Central memory CD4-positive, alpha-beta T cell (primary cell): ENCODE data around the gene ASB9.
"Not testable (repeated sequence)": the region's sequence is repeated elsewhere in the genome, so short reads cannot be mapped to it uniquely, and the experiment has no call there.

ENCODE experiments used
- DNase-seq: peaks from one replicate; pipeline ENCODE4 v3.0.0; 2022

The ASB9 gene

GRCh38 chrX:15241301-15241700, 28.6 kb downstream of the ASB9 start:
- no peak for DNase-seq

DNA sequence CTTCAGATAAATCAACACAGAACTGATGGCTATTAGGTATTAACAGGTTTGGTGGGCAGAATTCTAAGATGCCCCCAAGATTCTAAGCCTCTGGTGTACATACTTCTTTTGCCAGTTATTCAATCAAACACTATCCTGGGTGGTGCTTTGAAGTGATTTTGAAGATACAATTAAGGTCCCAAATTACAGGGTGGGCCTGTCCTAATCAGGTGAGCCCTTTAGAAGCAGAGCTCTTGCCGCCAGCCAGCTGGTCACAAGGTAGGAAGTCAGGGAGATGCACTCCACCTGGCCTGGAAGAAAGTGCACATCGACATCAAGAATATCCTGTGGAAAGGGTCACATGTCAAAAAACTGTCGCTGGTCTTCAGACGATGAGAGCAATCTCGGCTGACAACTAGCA, 29.5 kb downstream of the ASB9 start:
- DNase-seq = no peak

DNA sequence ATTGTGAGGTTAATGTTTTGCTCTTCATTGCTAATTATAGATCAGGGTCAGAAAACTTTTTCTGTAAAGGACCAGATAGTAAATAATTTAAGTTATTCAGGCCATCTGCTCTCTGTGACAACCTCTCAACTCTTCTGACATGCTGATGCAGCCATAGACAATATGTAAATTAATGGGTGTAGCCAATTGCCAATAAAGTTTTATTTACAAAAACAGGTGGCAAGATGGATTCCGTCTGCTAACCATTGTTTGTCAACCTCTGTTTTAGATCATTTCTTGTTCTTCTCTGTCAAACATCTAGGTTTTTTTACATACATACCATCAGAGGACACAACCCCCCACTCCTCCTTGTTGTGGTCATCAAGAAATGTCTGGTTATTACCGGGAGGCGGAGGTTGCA, 33.7 kb downstream of the ASB9 start:
- DNase-seq = no peak

DNA sequence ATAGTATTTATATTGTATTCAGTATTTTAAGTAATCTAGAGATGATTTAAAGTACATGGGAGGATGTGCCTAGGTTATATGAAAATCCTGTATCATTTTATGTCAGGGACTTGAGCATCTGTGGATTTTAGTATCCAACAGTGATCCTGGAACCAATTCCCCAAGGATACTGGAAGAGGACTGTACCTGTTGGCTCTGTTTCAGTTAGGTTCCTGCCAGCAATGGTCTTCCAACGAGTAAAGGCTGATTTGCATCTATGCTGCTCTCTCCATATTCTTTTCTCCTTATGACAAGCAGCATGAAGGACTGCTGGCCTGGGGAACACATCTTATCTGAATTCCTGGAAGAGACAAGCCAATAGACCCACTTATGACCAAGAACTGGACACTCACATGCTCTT, 34.9 kb downstream of the ASB9 start:
- DNase-seq = no peak

DNA sequence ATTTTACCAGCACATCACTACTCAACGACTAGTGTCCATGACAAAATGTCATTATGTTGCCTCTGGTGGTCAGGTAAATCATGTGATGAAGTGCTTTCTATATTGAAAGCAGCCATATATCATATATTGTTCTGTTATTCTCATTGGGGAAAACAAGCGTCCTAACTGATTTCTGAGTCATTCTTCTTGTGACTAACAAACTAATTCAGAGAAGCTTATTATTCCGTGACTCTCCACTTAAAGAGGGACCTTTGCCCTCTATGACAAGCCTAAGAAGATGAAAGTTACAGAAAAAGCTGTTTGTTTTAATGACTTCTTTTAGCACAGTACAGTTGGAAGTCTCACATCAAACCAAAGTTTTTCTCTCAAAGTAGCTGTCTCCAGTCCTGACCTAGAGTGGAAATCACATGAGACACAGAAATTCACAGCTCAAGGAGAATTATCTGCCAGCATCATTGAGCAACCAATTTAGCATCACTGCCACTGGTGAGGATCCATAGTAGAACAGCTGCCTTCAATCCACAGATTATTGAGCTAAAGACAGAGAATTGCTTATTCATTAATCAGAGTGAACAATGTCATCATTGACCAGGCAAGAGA, 36.4 kb downstream of the ASB9 start:
- DNase-seq = no peak

- no peak for DNase-seq
Measured at GRCh38 chrX:15224747-15225146, 45.1 kb downstream of the ASB9 start.

DNA sequence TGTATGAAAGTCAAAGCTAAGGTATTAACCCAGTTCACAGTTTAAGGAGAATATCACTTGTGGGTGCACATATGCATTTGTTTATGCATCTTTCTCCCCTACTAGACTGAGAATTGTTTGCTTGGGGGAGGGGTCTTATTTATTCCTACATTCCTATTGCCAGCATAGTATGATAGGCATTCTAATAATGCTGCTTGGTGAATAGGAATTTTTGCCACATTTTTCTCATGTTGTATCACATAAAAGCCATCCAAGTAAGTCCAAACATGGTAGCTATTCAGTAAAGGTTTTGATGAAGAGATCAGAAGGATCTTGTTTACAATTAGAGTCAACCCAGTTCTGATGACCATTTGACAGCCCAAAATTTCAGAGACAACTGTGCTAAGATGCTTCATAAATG, 48.6 kb downstream of the ASB9 start:
- no peak for DNase-seq

DNA sequence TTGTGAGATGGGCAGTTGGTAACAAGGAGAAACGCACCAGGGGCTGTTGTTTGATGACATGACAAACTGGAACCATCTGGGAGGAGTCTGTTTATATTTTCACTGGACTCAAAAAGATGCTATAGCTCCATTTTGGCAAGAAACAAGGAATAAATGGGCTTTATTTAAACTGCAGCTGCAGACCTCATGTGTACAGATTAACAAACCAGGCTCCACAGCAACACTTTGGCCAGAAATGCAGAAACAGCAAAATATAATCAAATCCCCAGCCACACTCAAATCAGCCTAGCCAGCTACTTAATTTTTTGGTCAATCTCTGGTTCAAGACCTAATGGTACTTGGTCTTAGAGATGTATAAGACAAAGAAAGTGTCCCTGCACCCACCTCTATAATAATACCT, 52.7 kb downstream of the ASB9 start:
- DNase-seq = no peak

- DNase-seq = no peak
Measured at GRCh38 chrX:15216280-15216679, 53.6 kb downstream of the ASB9 start.

DNA sequence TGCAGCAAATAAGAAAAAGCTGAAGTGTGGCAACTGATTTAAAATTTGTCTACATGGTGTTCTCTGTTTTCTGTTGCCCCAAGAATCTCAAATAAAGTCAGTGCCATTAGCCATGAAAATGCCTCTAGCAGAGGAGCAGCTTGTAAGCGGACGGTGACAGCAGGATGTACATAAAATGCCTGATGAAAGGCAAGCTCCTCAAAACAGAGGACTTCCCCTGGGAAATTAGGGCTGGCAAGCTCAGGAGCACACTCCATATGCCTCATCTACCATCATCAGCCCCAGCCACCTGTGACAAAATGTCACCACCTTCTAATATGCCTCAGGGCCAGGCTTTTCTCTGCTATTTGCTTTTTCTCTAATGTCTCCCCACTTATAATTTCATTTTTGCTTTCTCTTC, 54.5 kb downstream of the ASB9 start:
- no peak for DNase-seq

GRCh38 chrX:15214588-15214987, 55.3 kb downstream of the ASB9 start:
- DNase-seq = no peak

- DNase-seq = no peak
Measured at GRCh38 chrX:15209096-15209495, 60.8 kb downstream of the ASB9 start.

DNA sequence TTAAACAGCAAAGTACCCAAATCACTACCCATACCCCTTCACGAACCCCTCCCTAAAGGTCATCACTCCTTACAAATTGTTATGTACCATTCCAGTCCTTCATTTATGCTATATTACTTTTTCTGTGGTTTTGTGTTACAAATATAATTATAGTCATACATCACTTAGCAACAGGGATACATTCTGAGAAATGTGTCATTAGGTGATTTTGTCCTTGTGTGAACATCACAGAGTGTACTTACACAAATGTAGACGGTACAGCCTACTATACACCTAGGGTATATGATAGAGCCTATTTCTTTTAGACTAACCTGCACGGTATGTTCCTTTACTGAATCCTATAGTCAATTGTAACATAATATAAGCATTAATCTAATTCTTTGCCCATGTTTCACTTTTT, 61.9 kb downstream of the ASB9 start:
- DNase-seq = no peak

GRCh38 chrX:15207384-15207783, 62.5 kb downstream of the ASB9 start:
- DNase-seq = no peak

DNA sequence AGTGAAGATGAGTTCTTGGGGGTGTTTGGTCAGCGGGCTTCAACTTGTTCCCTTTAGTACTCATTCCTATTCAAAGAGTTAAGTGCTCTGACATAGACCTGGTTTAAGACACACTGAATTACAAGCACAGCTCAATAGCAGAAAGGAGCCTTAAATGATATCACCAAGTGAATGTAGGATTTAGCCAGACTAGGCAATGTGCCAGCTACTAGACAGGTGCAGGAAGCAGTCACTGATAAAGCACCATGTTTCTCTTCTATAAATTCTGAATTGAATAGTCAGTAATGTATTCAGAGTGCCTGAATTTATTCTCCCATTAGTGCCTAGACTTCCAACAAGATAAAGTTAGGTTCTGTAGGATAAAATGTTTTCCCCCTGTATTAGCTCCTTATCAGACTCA, 63.6 kb downstream of the ASB9 start:
- DNase-seq = no peak

DNA sequence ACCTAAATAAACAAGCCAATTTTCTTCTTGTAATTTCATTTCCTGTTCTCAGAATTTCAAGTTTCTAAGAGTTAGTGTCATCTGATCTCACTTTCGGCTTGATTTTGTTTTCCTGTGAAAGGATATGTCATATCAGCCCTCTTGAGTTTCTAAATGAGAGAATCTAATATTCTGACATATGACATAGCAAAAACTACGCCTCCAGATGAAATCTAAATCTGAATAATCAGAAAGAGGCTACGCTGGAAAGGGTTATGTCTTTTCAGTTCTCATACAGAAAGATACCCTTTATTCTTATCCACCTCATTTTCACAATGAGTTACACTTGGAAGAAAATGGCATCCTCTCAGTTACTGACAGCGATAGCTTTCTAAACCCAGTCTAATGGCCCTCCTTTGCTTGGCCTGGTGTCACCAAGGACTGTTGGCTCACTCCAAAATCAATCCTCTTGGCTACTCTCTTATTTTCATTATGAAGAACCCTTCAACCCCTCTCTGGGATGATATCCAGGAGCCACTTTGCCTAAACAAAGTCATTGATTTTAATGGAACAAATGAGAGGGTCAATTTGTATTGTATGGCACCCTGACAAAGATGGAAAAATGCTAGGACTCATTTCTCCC, 65.6 kb downstream of the ASB9 start:
- DNase-seq = no peak

DNA sequence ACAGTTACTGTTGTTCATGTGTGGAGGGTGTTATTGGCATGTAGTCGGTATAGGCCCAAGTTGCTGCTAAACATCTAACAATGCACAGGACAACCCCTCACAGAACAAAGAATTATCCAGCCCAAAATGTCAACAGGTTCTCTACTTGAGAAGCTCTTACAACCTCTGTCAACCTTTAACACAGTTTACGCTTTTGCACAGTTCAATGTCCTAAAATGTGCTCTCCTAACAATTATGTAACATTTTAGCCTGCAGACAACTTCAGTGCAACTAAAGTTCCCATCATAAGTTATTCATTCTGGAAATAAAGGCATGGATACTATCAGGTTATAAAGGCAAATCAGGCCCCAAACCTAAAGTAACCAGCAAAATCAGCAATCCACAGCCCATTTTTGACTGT, 66.2 kb downstream of the ASB9 start:
- DNase-seq = no peak

- no peak for DNase-seq
Measured at GRCh38 chrX:15202454-15203177, 67.3 kb downstream of the ASB9 start.

DNA sequence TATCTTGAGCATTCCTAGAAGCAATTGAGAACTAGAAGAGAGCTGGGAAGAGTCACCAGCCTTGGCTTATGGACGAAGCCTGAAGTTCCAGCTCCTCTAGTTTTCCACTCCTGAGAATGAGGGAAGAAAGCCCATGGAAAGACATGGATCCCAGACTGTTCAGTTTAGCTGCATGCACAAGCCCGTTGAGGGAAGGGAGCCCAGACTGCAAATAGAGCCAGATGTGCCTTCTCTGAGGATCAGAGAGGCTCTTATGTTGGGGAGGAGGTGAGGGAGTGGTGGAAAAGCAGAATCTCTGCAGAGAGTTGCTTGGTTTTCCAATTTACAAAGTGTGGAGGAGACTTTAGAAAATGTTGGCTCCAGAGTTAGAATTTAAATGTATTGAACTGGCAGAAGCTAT, 69.0 kb downstream of the ASB9 start:
- DNase-seq = no peak

DNA sequence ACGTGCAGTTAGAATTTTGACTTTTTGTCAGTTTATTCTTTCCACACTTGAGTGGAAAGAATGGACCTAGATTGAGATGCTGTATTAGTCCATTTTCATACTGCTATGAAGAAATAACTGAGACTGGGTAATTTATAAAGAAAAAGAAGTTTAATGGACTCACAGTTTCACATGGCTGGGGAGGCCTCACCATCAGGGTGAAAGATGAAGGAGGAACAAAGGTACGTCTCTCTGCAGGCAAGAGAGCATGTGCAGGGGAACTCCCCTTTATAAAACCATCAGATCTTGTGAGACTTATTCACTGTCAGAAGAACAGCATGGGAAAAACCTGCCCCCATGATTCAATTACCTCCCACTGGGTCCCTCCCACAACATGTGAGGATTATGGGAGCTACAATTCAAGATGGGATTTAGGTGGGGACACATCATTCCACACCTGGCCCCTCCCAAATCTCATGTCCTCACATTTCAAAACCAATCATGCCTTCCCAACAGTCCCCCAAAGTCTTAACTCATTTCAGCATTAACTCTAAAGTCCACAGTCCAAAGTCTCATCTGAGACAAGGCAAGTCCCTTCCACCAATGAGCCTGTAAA, 71.2 kb downstream of the ASB9 start:
- DNase-seq = not testable (repeated sequence)

- DNase-seq = no peak
Measured at GRCh38 chrX:15194146-15194545, 75.7 kb downstream of the ASB9 start.
